OCI-LY7 (cell line): ENCODE results near the gene CIZ1.

Experiments
- CTCF ChIP-seq: fragments of 200-600 bp; sonication (generic); conservative IDR thresholded peaks from 2 replicates; pipeline ENCODE4 v1.5.1; 2014; ENCODE audit warnings: mild to moderate bottlenecking, antibody characterized with exemption, low read length, moderate library complexity, mixed read lengths
- EZH2phosphoT487 ChIP-seq: fragments of 200-600 bp; sonication (generic); IDR thresholded peaks from 2 replicates; pipeline ENCODE4 v1.6.1; 2018; ENCODE audit warnings: low read depth, borderline replicate concordance, mild to moderate bottlenecking, mixed run types, antibody characterized with exemption, low read length, moderate library complexity, mixed read lengths

DNA sequence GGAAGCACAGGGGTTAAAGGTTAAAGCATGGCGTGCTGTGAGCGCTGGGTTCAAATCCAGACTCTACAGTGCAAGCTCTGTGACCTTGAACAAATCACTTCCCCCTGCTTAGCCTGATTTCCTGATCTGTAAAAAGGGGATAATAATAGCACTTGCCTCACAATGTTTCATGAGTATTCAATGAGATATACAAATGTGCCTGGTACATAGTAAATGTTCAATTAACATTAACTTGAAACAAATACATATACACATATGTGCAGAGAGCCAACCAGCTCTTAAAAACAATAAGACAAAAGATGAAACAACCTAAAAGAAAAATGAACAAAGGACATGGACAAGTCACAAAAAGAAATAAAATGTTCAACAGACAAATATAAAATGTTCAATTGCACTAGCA lies 4.0 kb downstream of the CIZ1 start:
- TF ChIP-seq CTCF = no peak
- no peak for TF ChIP-seq EZH2phosphoT487
